Activated naive CD8-positive, alpha-beta T cell (primary cell): Measurements from ENCODE around the gene CTRB1.
"Not testable (repeated sequence)": the region's sequence is repeated elsewhere in the genome, so short reads cannot be mapped to it uniquely, and the experiment has no call there.

Experiments used
- H3K27ac Mint-ChIP-seq: one replicate; pipeline ENCODE4 v1.8.0; 2021; ENCODE audit warnings: mixed read lengths
- H3K27me3 Mint-ChIP-seq: one replicate; pipeline ENCODE4 v1.8.0; 2021; ENCODE audit warnings: mixed read lengths
- H3K36me3 Mint-ChIP-seq: one replicate; pipeline ENCODE4 v1.8.0; 2021; ENCODE audit warnings: mixed read lengths
- H3K4me1 Mint-ChIP-seq: one replicate; pipeline ENCODE4 v1.8.0; 2021; ENCODE audit warnings: low read depth, mixed read lengths
- H3K4me3 Mint-ChIP-seq: one replicate; pipeline ENCODE4 v1.8.0; 2021; ENCODE audit warnings: mild to moderate bottlenecking, mixed read lengths
- H3K9me3 Mint-ChIP-seq: one replicate; pipeline ENCODE4 v1.8.0; 2021; ENCODE audit warnings: low read depth, mixed read lengths

The CTRB1 gene

GRCh38 chr16:75261590-75262078 is 42.8 kb downstream of the CTRB1 start:
- Mint-ChIP-seq H3K4me1 (peaks cover 10% of the 10 kb centered on the region), H3K9me3 (no peaks in the 10 kb centered on the region), H3K36me3 (no peaks in the 10 kb centered on the region), H3K27me3 (peaks cover 24% of the 10 kb centered on the region), H3K4me3 (no peak overlapping the region), H3K27ac (no peak overlapping the region)

GRCh38 chr16:75262104-75262799 is 43.5 kb downstream of the CTRB1 start:
- peaks cover 10% of the 10 kb centered on the region for H3K4me1 Mint-ChIP-seq
- H3K36me3 Mint-ChIP-seq, result no peaks in the 10 kb centered on the region
- no peak overlapping the region for H3K4me3 Mint-ChIP-seq
- no peaks in the 10 kb centered on the region for H3K9me3 Mint-ChIP-seq
- H3K27me3 Mint-ChIP-seq, result peaks cover 24% of the 10 kb centered on the region
- H3K27ac Mint-ChIP-seq, result no peak overlapping the region

- Mint-ChIP-seq H3K27me3 (peaks cover 24% of the 10 kb centered on the region), H3K27ac (no peak overlapping the region), H3K4me1 (peaks cover 10% of the 10 kb centered on the region), H3K9me3 (no peaks in the 10 kb centered on the region), H3K36me3 (no peaks in the 10 kb centered on the region), H3K4me3 (no peak overlapping the region)
These were observed 44.0 kb downstream of the CTRB1 start for GRCh38 chr16:75262800-75263127.

- H3K27ac Mint-ChIP-seq, result no peak overlapping the region
- H3K9me3 Mint-ChIP-seq, result no peaks in the 10 kb centered on the region
- no peaks in the 10 kb centered on the region for H3K36me3 Mint-ChIP-seq
- no peak overlapping the region for H3K4me3 Mint-ChIP-seq
- H3K27me3 Mint-ChIP-seq, result peaks cover 20% of the 10 kb centered on the region
- H3K4me1 Mint-ChIP-seq, result peaks cover 10% of the 10 kb centered on the region
These were observed 44.6 kb downstream of the CTRB1 start for GRCh38 chr16:75263291-75263962.

- H3K27me3 Mint-ChIP-seq, result peaks cover 19% of the 10 kb centered on the region
- H3K9me3 Mint-ChIP-seq, result no peaks in the 10 kb centered on the region
- H3K4me3 Mint-ChIP-seq, result peak overlapping the region; percentile 69
- no peak overlapping the region for H3K27ac Mint-ChIP-seq
- peaks cover 10% of the 10 kb centered on the region for H3K4me1 Mint-ChIP-seq
- H3K36me3 Mint-ChIP-seq, result no peaks in the 10 kb centered on the region
These were observed 45.2 kb downstream of the CTRB1 start for GRCh38 chr16:75263963-75264445.

- no peak overlapping the region for H3K27ac Mint-ChIP-seq
- H3K36me3 Mint-ChIP-seq, result no peaks in the 10 kb centered on the region
- H3K9me3 Mint-ChIP-seq, result no peaks in the 10 kb centered on the region
- peak overlapping the region; percentile 69 for H3K4me3 Mint-ChIP-seq
- peaks cover 19% of the 10 kb centered on the region for H3K27me3 Mint-ChIP-seq
- peaks cover 10% of the 10 kb centered on the region for H3K4me1 Mint-ChIP-seq
These were observed 45.7 kb downstream of the CTRB1 start for GRCh38 chr16:75264457-75264998.

GRCh38 chr16:75264999-75265910 is 46.5 kb downstream of the CTRB1 start:
- Mint-ChIP-seq H3K9me3 (no peaks in the 10 kb centered on the region), H3K4me3 (peak overlapping the region; percentile 69), H3K36me3 (no peaks in the 10 kb centered on the region), H3K27ac (no peak overlapping the region), H3K27me3 (peaks cover 19% of the 10 kb centered on the region), H3K4me1 (peaks cover 10% of the 10 kb centered on the region)

GRCh38 chr16:75265911-75266701 is 47.3 kb downstream of the CTRB1 start:
- no peak overlapping the region for H3K27ac Mint-ChIP-seq
- H3K9me3 Mint-ChIP-seq, result no peaks in the 10 kb centered on the region
- peaks cover 13% of the 10 kb centered on the region for H3K27me3 Mint-ChIP-seq
- H3K4me1 Mint-ChIP-seq, result peaks cover 10% of the 10 kb centered on the region
- no peaks in the 10 kb centered on the region for H3K36me3 Mint-ChIP-seq
- peak overlapping the region; percentile 87 for H3K4me3 Mint-ChIP-seq

GRCh38 chr16:75266738-75267630 is 48.2 kb downstream of the CTRB1 start:
- Mint-ChIP-seq H3K4me3 (peak overlapping the region; percentile 87), H3K36me3 (no peaks in the 10 kb centered on the region), H3K27me3 (peaks cover 13% of the 10 kb centered on the region), H3K9me3 (no peaks in the 10 kb centered on the region), H3K4me1 (peaks cover 10% of the 10 kb centered on the region), H3K27ac (no peak overlapping the region)

- no peak overlapping the region for H3K27ac Mint-ChIP-seq
- H3K27me3 Mint-ChIP-seq, result peaks cover 13% of the 10 kb centered on the region
- no peaks in the 10 kb centered on the region for H3K36me3 Mint-ChIP-seq
- H3K4me1 Mint-ChIP-seq, result peaks cover 10% of the 10 kb centered on the region
- H3K9me3 Mint-ChIP-seq, result no peaks in the 10 kb centered on the region
- no peak overlapping the region for H3K4me3 Mint-ChIP-seq
These were observed 49.0 kb downstream of the CTRB1 start for GRCh38 chr16:75267631-75268264.

GRCh38 chr16:75269358-75269757 is 50.6 kb downstream of the CTRB1 start:
- H3K27ac Mint-ChIP-seq, H3K9me3 Mint-ChIP-seq, H3K4me3 Mint-ChIP-seq, H3K4me1 Mint-ChIP-seq, H3K36me3 Mint-ChIP-seq: not testable (repeated sequence)
- peaks cover 11% of the 10 kb centered on the region for H3K27me3 Mint-ChIP-seq

GRCh38 chr16:75271441-75272096 is 52.8 kb downstream of the CTRB1 start:
- H3K9me3 Mint-ChIP-seq, result no peaks in the 10 kb centered on the region
- no peaks in the 10 kb centered on the region for H3K36me3 Mint-ChIP-seq
- H3K27ac Mint-ChIP-seq, result no peak overlapping the region
- peaks cover under 1% of the 10 kb centered on the region for H3K4me1 Mint-ChIP-seq
- peaks cover 6% of the 10 kb centered on the region for H3K27me3 Mint-ChIP-seq
- no peak overlapping the region for H3K4me3 Mint-ChIP-seq
